HCT116 (cell line): ENCODE measurements around the gene PRKG1. TPM values are rescaled to one million over a fixed set of nuclear protein-coding genes. Genes with fewer than 3 reads are reported as not detected.

Source experiments
- ATAC-seq: fragments of 200-7000 bp; cut with Tn5 transposase; 2 replicates; pipeline ENCODE4 v1.9.1; 2020; ENCODE audit warnings: mild to moderate bottlenecking, moderate library complexity
- BruUV-seq: library from RNA; stranded (reverse); fragments of 400-500 nt; replicated peaks from 2 replicates; lab custom pipeline; 2021; lab: Mats Ljungman, UMichigan
- CTCF ChIA-PET: fragments of 300-600 bp; sonication (Branson Sonifier 250); formaldehyde crosslinking; loops from one replicate; lab custom pipeline; 2021; ENCODE audit warnings: antibody characterized with exemption; lab: Charles Lee
- POLR2A ChIA-PET: fragments of 300-600, 350-600 bp; sonication (Branson Sonifier 250); formaldehyde crosslinking; loops from one replicate; lab custom pipeline; 2021; ENCODE audit warnings: antibody characterized with exemption; lab: Charles Lee
- RAD21 ChIA-PET, 2 experiments: fragments of 300-600 bp; sonication (Branson Sonifier 250); formaldehyde crosslinking; loops; one replicate each; lab custom pipeline; 2023; ENCODE audit warnings: low total read pairs in 2 of 2; ENCODE audit not compliant: uncharacterized antibody in 2 of 2, unreplicated experiment in 2 of 2, low non-redundant PET in 1 of 2; lab: Charles Lee
- DNase-seq: peaks from one replicate; pipeline ENCODE4 v3.0.0-alpha.2; 2010; ENCODE audit warnings: low read depth, low spot score
- H2AFZ ChIP-seq: fragments of 200-600 bp; shearing (Covaris generic), sonication (generic); 2 replicates; pipeline ENCODE4 v1.6.1; 2017; ENCODE audit warnings: low read depth, mixed run types, mixed read lengths, antibody characterized with exemption, low read length; ENCODE audit not compliant: poor library complexity, severe bottlenecking
- H3K27ac ChIP-seq: 2 replicates; pipeline ENCODE4 v1.5.1; 2012; ENCODE audit warnings: low read depth, low read length
- H3K27me3 ChIP-seq: fragments of 200-600 bp; sonication (generic); 2 replicates; pipeline ENCODE4 v1.6.1; 2016; ENCODE audit warnings: mixed run types, low read length, mixed read lengths; ENCODE audit not compliant: insufficient read depth
- H3K36me3 ChIP-seq, 2 experiments: fragments of 200-500 bp in 1 of 2; fragments of 200-600 bp in 1 of 2; sonication (Bioruptor generic) in 1 of 2; sonication (generic) in 1 of 2; 2 replicates each; pipeline versions ENCODE4 v1.5.1 to v1.6.1; 2014 to 2016; ENCODE audit warnings: low read length in 2 of 2, inconsistent platforms in 1 of 2, mixed read lengths in 1 of 2, mixed run types in 1 of 2; ENCODE audit not compliant: insufficient read depth in 2 of 2, control insufficient read depth in 1 of 2
- H3K4me1 ChIP-seq, 2 experiments: fragments of 200-600 bp in 1 of 2; sonication (generic) in 1 of 2; 2 replicates each; pipeline versions ENCODE4 v1.5.1 to v1.6.1; 2012 to 2017; ENCODE audit warnings: low read length in 2 of 2, inconsistent platforms in 1 of 2, mild to moderate bottlenecking in 1 of 2, mixed read lengths in 1 of 2, mixed run types in 1 of 2, moderate library complexity in 1 of 2; ENCODE audit not compliant: insufficient read depth in 2 of 2, control insufficient read depth in 1 of 2
- H3K4me2 ChIP-seq: fragments of 200-600 bp; sonication (generic); 2 replicates; pipeline ENCODE4 v1.6.1; 2017; ENCODE audit warnings: mixed run types, low read length, mixed read lengths
- H3K4me3 ChIP-seq, 2 experiments: fragments of 200-600 bp in 1 of 2; sonication (generic) in 1 of 2; replicated peaks in 1 of 2; 2 replicates each; pipeline ENCODE4 v1.5.1; 2011 to 2016; ENCODE audit warnings: low read length in 2 of 2, control low read depth in 1 of 2, low read depth in 1 of 2, mild to moderate bottlenecking in 1 of 2, mixed read lengths in 1 of 2, mixed run types in 1 of 2
- H3K79me2 ChIP-seq: fragments of 200-600 bp; sonication (generic); 2 replicates; pipeline ENCODE4 v1.6.1; 2017; ENCODE audit warnings: mild to moderate bottlenecking, mixed run types, low read length, moderate library complexity, mixed read lengths; ENCODE audit not compliant: insufficient read depth
- H3K9ac ChIP-seq: fragments of 200-600 bp; sonication (generic); 2 replicates; pipeline ENCODE4 v1.6.1; 2016; ENCODE audit warnings: low read length, mixed read lengths
- H3K9me2 ChIP-seq: fragments of 200-600 bp; sonication (generic), shearing (Covaris generic); 2 replicates; pipeline ENCODE4 v1.6.1; 2017; ENCODE audit warnings: mixed run types, mild to moderate bottlenecking, moderate library complexity; ENCODE audit not compliant: insufficient read depth
- H3K9me3 ChIP-seq, 2 experiments: fragments of 200-500 bp in 1 of 2; fragments of 200-600 bp in 1 of 2; sonication (Bioruptor generic) in 1 of 2; sonication (generic) in 1 of 2; 2 replicates each; pipeline ENCODE4 v1.6.1; 2014 to 2017; ENCODE audit warnings: low read length in 2 of 2, mixed read lengths in 2 of 2, inconsistent platforms in 1 of 2, low read depth in 1 of 2, mild to moderate bottlenecking in 1 of 2, mixed run types in 1 of 2, moderate library complexity in 1 of 2; ENCODE audit not compliant: control insufficient read depth in 1 of 2, insufficient read depth in 1 of 2
- H4K20me1 ChIP-seq: fragments of 200-600 bp; sonication (generic), shearing (Covaris generic); 2 replicates; pipeline ENCODE4 v1.6.1; 2017; ENCODE audit warnings: mixed run types, mild to moderate bottlenecking, moderate library complexity; ENCODE audit not compliant: insufficient read depth
- ATF3 ChIP-seq: IDR thresholded peaks from 2 replicates; pipeline ENCODE4 v1.6.1; 2012
- CBX3 ChIP-seq: IDR thresholded peaks from 2 replicates; pipeline ENCODE4 v1.6.1; 2012; ENCODE audit warnings: low read depth
- CEBPB ChIP-seq: IDR thresholded peaks from 2 replicates; pipeline ENCODE4 v1.6.1; 2012; ENCODE audit warnings: low read depth
- EGR1 ChIP-seq: IDR thresholded peaks from 2 replicates; pipeline ENCODE4 v1.6.1; 2012; ENCODE audit warnings: low read depth
- ELF1 ChIP-seq: IDR thresholded peaks from 2 replicates; pipeline ENCODE4 v1.6.1; 2012; ENCODE audit warnings: low read depth, borderline replicate concordance
- EZH2 ChIP-seq: fragments of 200-600 bp; sonication (generic); IDR thresholded peaks from 2 replicates; pipeline ENCODE4 v1.6.1; 2017; ENCODE audit warnings: antibody characterized with exemption, mixed run types
- EZH2phosphoT487 ChIP-seq: fragments of 200-600 bp; IDR thresholded peaks from 2 replicates; pipeline ENCODE4 v1.6.1; 2018; ENCODE audit warnings: antibody characterized with exemption, borderline replicate concordance
- JUND ChIP-seq: IDR thresholded peaks from 2 replicates; pipeline ENCODE4 v1.6.1; 2012
- SP1 ChIP-seq: IDR thresholded peaks from 2 replicates; pipeline ENCODE4 v1.6.1; 2012; ENCODE audit warnings: low read depth
- SRF ChIP-seq: IDR thresholded peaks from 2 replicates; pipeline ENCODE4 v1.6.1; 2012; ENCODE audit warnings: low read depth
- TCF7L2 ChIP-seq: IDR thresholded peaks from 2 replicates; pipeline ENCODE4 v1.7.0; 2011; ENCODE audit warnings: borderline replicate concordance, inconsistent platforms; ENCODE audit not compliant: insufficient read depth, insufficient read length; ENCODE audit errors: extremely low read depth
- ZBTB33 ChIP-seq: IDR thresholded peaks from 2 replicates; pipeline ENCODE4 v1.6.1; 2011; ENCODE audit warnings: mild to moderate bottlenecking, low read length, moderate library complexity; ENCODE audit not compliant: insufficient replicate concordance; ENCODE audit errors: extremely low read depth
- ZFX ChIP-seq: fragments of 450-650 bp; IDR thresholded peaks from 2 replicates; pipeline ENCODE4 v1.6.1; 2017
- ZNF274 ChIP-seq: fragments of 200-500 bp; sonication (Bioruptor generic); IDR thresholded peaks from 2 replicates; pipeline ENCODE4 v1.6.1; 2014; ENCODE audit warnings: mild to moderate bottlenecking, low read depth, low read length, inconsistent platforms
- intact Hi-C: fragments of 100-400 bp; cut with micrococcal nuclease; formaldehyde crosslinking; loops from 2 replicates; pipeline ENCODE4 v1.10.0; 2022
- total RNA-seq: library from RNA; stranded (reverse); gene quantifications from one replicate; pipeline ENCODE4 v1.2.1, GENCODE V29; 2021; ENCODE audit not compliant: unreplicated experiment
- TF ChIP-seq, protein P1 (sequence below): IDR thresholded peaks from 2 replicates; pipeline ENCODE4 v1.6.1; 2012
- TF ChIP-seq, protein P2 (sequence below): IDR thresholded peaks from 2 replicates; pipeline ENCODE4 v1.6.1; 2012; ENCODE audit warnings: low read depth

The PRKG1 gene
- total RNA-seq, 1 experiment from 2014 or later: 1.4 TPM

- CTCF ChIA-PET: no interaction called here
- ATAC-seq: no peak
- POLR2A ChIA-PET: no interaction called here
Observed at GRCh38 chr10:51162002-51162401, 87.7 kb downstream of the PRKG1 start.

More at GRCh38 chr10:51162002-51162401, 87.7 kb downstream of the PRKG1 start:
- no peaks in the 10 kb centered on the region for H4K20me1 ChIP-seq
- no TSS peak for BruUV-seq
- H3K4me2 ChIP-seq: no peak overlapping the region
- H3K9me2 ChIP-seq: no peaks in the 10 kb centered on the region
- H3K27me3 ChIP-seq: no peaks in the 10 kb centered on the region
- no peaks in the 10 kb centered on the region for H3K4me1 ChIP-seq
- no peaks in the 10 kb centered on the region for H3K36me3 ChIP-seq
- TF ChIP-seq ATF3: no peak
- TF ChIP-seq SP1: no peak
- TF ChIP-seq ZNF274: no peak
- TF ChIP-seq SRF: no peak
- no peak for TF ChIP-seq CEBPB
- TF ChIP-seq TCF7L2: no peak
- TF ChIP-seq, protein P1, sequence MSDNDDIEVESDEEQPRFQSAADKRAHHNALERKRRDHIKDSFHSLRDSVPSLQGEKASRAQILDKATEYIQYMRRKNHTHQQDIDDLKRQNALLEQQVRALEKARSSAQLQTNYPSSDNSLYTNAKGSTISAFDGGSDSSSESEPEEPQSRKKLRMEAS: no peak
- TF ChIP-seq EZH2phosphoT487: no peak
- TF ChIP-seq, protein P2, sequence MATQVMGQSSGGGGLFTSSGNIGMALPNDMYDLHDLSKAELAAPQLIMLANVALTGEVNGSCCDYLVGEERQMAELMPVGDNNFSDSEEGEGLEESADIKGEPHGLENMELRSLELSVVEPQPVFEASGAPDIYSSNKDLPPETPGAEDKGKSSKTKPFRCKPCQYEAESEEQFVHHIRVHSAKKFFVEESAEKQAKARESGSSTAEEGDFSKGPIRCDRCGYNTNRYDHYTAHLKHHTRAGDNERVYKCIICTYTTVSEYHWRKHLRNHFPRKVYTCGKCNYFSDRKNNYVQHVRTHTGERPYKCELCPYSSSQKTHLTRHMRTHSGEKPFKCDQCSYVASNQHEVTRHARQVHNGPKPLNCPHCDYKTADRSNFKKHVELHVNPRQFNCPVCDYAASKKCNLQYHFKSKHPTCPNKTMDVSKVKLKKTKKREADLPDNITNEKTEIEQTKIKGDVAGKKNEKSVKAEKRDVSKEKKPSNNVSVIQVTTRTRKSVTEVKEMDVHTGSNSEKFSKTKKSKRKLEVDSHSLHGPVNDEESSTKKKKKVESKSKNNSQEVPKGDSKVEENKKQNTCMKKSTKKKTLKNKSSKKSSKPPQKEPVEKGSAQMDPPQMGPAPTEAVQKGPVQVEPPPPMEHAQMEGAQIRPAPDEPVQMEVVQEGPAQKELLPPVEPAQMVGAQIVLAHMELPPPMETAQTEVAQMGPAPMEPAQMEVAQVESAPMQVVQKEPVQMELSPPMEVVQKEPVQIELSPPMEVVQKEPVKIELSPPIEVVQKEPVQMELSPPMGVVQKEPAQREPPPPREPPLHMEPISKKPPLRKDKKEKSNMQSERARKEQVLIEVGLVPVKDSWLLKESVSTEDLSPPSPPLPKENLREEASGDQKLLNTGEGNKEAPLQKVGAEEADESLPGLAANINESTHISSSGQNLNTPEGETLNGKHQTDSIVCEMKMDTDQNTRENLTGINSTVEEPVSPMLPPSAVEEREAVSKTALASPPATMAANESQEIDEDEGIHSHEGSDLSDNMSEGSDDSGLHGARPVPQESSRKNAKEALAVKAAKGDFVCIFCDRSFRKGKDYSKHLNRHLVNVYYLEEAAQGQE: no peak
- TF ChIP-seq JUND: no peak
- no peak for TF ChIP-seq EZH2
- no peak for TF ChIP-seq CBX3
- TF ChIP-seq ZFX: no peak
- no peak for TF ChIP-seq EGR1
- TF ChIP-seq ELF1: no peak
- no peak for TF ChIP-seq ZBTB33
- TF ChIP-seq, all 23 proteins: peak for 0
- Histone ChIP-seq H3K9ac (no peak overlapping the region), H3K27ac (no peak overlapping the region), H3K4me3 (no peak overlapping the region), H3K79me2 (no peaks in the 10 kb centered on the region), H3K9me3 (no peaks in the 10 kb centered on the region), H2AFZ (no peak overlapping the region)
- RAD21 ChIA-PET: no interaction called here
- intact Hi-C loops: no loop called here
- DNase-seq: no peak
